Measurements from ENCODE around the gene CALML4.
"Not testable (repeated sequence)": the region's sequence is repeated elsewhere in the genome, so short reads cannot be mapped to it uniquely, and the experiment has no call there.

The CALML4 gene

GRCh38 chr15:68204776-68205557 is at the start of gene CALML4:
Gene CALML4, minus strand, starts transcription at chr15:68205332. Its CDS starts 85 bp downstream, at chr15:68205247.
- no peak for DNase-seq (ENCODE audit: low read depth)

- no peak for DNase-seq (ENCODE audit: low read depth)
These were observed 47.9 kb upstream of the CALML4 start for GRCh38 chr15:68252925-68253534.

GRCh38 chr15:68249058-68249713 is 44.1 kb upstream of the CALML4 start:
- no peak for DNase-seq (ENCODE audit: low read depth)

- DNase-seq (ENCODE audit: low read depth): no peak
These were observed 39.1 kb upstream of the CALML4 start for GRCh38 chr15:68244235-68244634.

- no peak for DNase-seq (ENCODE audit: low read depth)
These were observed 36.2 kb upstream of the CALML4 start for GRCh38 chr15:68241088-68241935.

GRCh38 chr15:68239025-68239424 is 33.9 kb upstream of the CALML4 start:
- no peak for DNase-seq (ENCODE audit: low read depth)

- DNase-seq (ENCODE audit: low read depth): no peak
These were observed 29.9 kb upstream of the CALML4 start for GRCh38 chr15:68235022-68235421.

GRCh38 chr15:68234520-68234919 is 29.4 kb upstream of the CALML4 start:
- DNase-seq (ENCODE audit: low read depth): not testable (repeated sequence)

GRCh38 chr15:68234060-68234459 is 28.9 kb upstream of the CALML4 start:
- no peak for DNase-seq (ENCODE audit: low read depth)

- DNase-seq (ENCODE audit: low read depth): no peak
These were observed 27.8 kb upstream of the CALML4 start for GRCh38 chr15:68232937-68233336.

- DNase-seq (ENCODE audit: low read depth): no peak
These were observed 27.3 kb upstream of the CALML4 start for GRCh38 chr15:68232449-68232848.

- DNase-seq (ENCODE audit: low read depth): no peak
These were observed 26.1 kb upstream of the CALML4 start for GRCh38 chr15:68231102-68231818.

GRCh38 chr15:68230157-68231100 is 25.3 kb upstream of the CALML4 start:
- no peak for DNase-seq (ENCODE audit: low read depth)

- peak; percentile 86 for DNase-seq (ENCODE audit: low read depth)
These were observed 24.4 kb upstream of the CALML4 start, which contains the start of gene CLN6 for GRCh38 chr15:68229386-68230156. Gene CLN6, minus strand, starts transcription at chr15:68229728. Its CDS starts 144 bp downstream, at chr15:68229584.

- DNase-seq (ENCODE audit: low read depth): no peak
These were observed 23.8 kb upstream of the CALML4 start for GRCh38 chr15:68228971-68229385.

- no peak for DNase-seq (ENCODE audit: low read depth)
These were observed 23.2 kb upstream of the CALML4 start for GRCh38 chr15:68228143-68228970.

GRCh38 chr15:68227643-68228142 is 22.6 kb upstream of the CALML4 start:
- no peak for DNase-seq (ENCODE audit: low read depth)

- DNase-seq (ENCODE audit: low read depth): not testable (repeated sequence)
These were observed 20.3 kb upstream of the CALML4 start for GRCh38 chr15:68225442-68225841.
